GM21529 (cell line): ENCODE measurements around the gene PIEZO2.

Source experiments
- ATAC-seq: cut with Tn5 transposase; IDR thresholded peaks from one replicate; pipeline ENCODE4 v1.9.1; 2021; ENCODE audit not compliant: unreplicated experiment

PIEZO2 gene

GRCh38 chr18:10901329-10901728 lies 248.0 kb downstream of the PIEZO2 start:
- ATAC-seq = no peak

- no peak for ATAC-seq
These were observed 248.9 kb downstream of the PIEZO2 start for GRCh38 chr18:10900435-10900834.

GRCh38 chr18:10899481-10899880 lies 249.9 kb downstream of the PIEZO2 start:
- no peak for ATAC-seq

GRCh38 chr18:10898417-10898974 lies 250.9 kb downstream of the PIEZO2 start:
- peak; percentile 71 for ATAC-seq

GRCh38 chr18:10896851-10897250 lies 252.5 kb downstream of the PIEZO2 start:
- ATAC-seq = no peak

GRCh38 chr18:10895976-10896375 lies 253.4 kb downstream of the PIEZO2 start:
- ATAC-seq = no peak

GRCh38 chr18:10894501-10894900 lies 254.9 kb downstream of the PIEZO2 start:
- no peak for ATAC-seq

GRCh38 chr18:10893761-10894160 lies 255.6 kb downstream of the PIEZO2 start:
- no peak for ATAC-seq

- no peak for ATAC-seq
These were observed 256.2 kb downstream of the PIEZO2 start for GRCh38 chr18:10893196-10893595.

GRCh38 chr18:10892786-10893185 lies 256.6 kb downstream of the PIEZO2 start:
- no peak for ATAC-seq

GRCh38 chr18:10890022-10890421 lies 259.3 kb downstream of the PIEZO2 start:
- ATAC-seq = no peak

GRCh38 chr18:10878703-10879102 lies 270.7 kb downstream of the PIEZO2 start:
- ATAC-seq = peak; percentile 75

- ATAC-seq = no peak
These were observed 271.4 kb downstream of the PIEZO2 start for GRCh38 chr18:10877987-10878386.

GRCh38 chr18:10875811-10876210 lies 273.6 kb downstream of the PIEZO2 start:
- ATAC-seq = no peak

GRCh38 chr18:10872304-10872703 lies 277.1 kb downstream of the PIEZO2 start:
- no peak for ATAC-seq

GRCh38 chr18:10864722-10865121 lies 284.6 kb downstream of the PIEZO2 start:
- no peak for ATAC-seq

- no peak for ATAC-seq
These were observed 286.3 kb downstream of the PIEZO2 start for GRCh38 chr18:10863026-10863425.

GRCh38 chr18:10860928-10861327 lies 288.4 kb downstream of the PIEZO2 start:
- no peak for ATAC-seq

- ATAC-seq = no peak
These were observed 289.0 kb downstream of the PIEZO2 start for GRCh38 chr18:10860382-10860781.

- no peak for ATAC-seq
These were observed 290.9 kb downstream of the PIEZO2 start for GRCh38 chr18:10858477-10858876.

- no peak for ATAC-seq
These were observed 293.2 kb downstream of the PIEZO2 start for GRCh38 chr18:10856132-10856531.

GRCh38 chr18:10852385-10853303 lies 296.7 kb downstream of the PIEZO2 start:
- no peak for ATAC-seq
